GM23338 (cell line): ENCODE measurements around the gene RGL3. TPM values are rescaled to one million over a fixed set of nuclear protein-coding genes. Genes with fewer than 3 reads are reported as not detected.
"Not testable (repeated sequence)": the region's sequence is repeated elsewhere in the genome, so short reads cannot be mapped to it uniquely, and the experiment has no call there.

Experiments used
- ATAC-seq: fragments of 200-7000 bp; cut with Tn5 transposase; 3 replicates; pipeline ENCODE4 v1.9.1; 2020
- DNase-seq: peaks from one replicate; pipeline ENCODE4 v3.0.0-alpha.2; 2015; ENCODE audit warnings: low spot score
- H2AFZ ChIP-seq: fragments of 200-600 bp; sonication (generic); 2 replicates; pipeline ENCODE4 v1.8.0; 2016; ENCODE audit warnings: antibody characterized with exemption, mild to moderate bottlenecking, moderate library complexity
- H3F3A ChIP-seq: fragments of 200-600 bp; sonication (generic); replicated peaks from 2 replicates; pipeline ENCODE4 v1.8.0; 2017; ENCODE audit warnings: antibody characterized with exemption, mixed run types, low read depth
- H3K27ac ChIP-seq: fragments of 200-600 bp; sonication (generic); 2 replicates; pipeline ENCODE4 v1.6.1; 2016; ENCODE audit warnings: low read depth
- H3K27me3 ChIP-seq: fragments of 200-600 bp; sonication (generic); 2 replicates; pipeline ENCODE4 v1.8.0; 2016; ENCODE audit warnings: mild to moderate bottlenecking, mixed run types, moderate library complexity; ENCODE audit not compliant: insufficient read depth
- H3K36me3 ChIP-seq: fragments of 200-600 bp; sonication (generic); 2 replicates; pipeline ENCODE4 v1.8.0; 2016; ENCODE audit warnings: mild to moderate bottlenecking; ENCODE audit not compliant: insufficient read depth
- H3K4me1 ChIP-seq: fragments of 200-600 bp; sonication (generic); 2 replicates; pipeline ENCODE4 v1.8.0; 2016; ENCODE audit warnings: mild to moderate bottlenecking, moderate library complexity; ENCODE audit not compliant: insufficient read depth
- H3K4me2 ChIP-seq: fragments of 200-600 bp; sonication (generic); 2 replicates; pipeline ENCODE4 v1.7.1; 2017; ENCODE audit warnings: mixed run types
- H3K4me3 ChIP-seq: fragments of 200-600 bp; sonication (generic); 2 replicates; pipeline ENCODE4 v1.6.1; 2016; ENCODE audit warnings: mixed run types
- H3K79me2 ChIP-seq: fragments of 200-600 bp; sonication (generic); replicated peaks from 2 replicates; pipeline ENCODE4 v1.8.0; 2017; ENCODE audit warnings: mild to moderate bottlenecking; ENCODE audit not compliant: insufficient read depth
- H3K9me2 ChIP-seq: fragments of 200-600 bp; sonication (generic); 2 replicates; pipeline ENCODE4 v1.8.0; 2017; ENCODE audit not compliant: insufficient read depth
- H4K20me1 ChIP-seq: fragments of 200-600 bp; sonication (generic); replicated peaks from 2 replicates; pipeline ENCODE4 v1.8.0; 2017; ENCODE audit warnings: mild to moderate bottlenecking; ENCODE audit not compliant: insufficient read depth
- H3K27ac Mint-ChIP-seq: 2 replicates; pipeline ENCODE4 v1.8.0; 2020; ENCODE audit warnings: inconsistent platforms, mild to moderate bottlenecking, moderate library complexity, mixed read lengths
- H3K27me3 Mint-ChIP-seq: 3 replicates; pipeline ENCODE4 v1.8.0; 2022; ENCODE audit warnings: low read depth, mild to moderate bottlenecking, moderate library complexity, mixed read lengths, inconsistent platforms; ENCODE audit not compliant: insufficient read depth, poor library complexity
- H3K36me3 Mint-ChIP-seq: 3 replicates; pipeline ENCODE4 v1.8.0; 2021; ENCODE audit warnings: low read depth, mild to moderate bottlenecking, inconsistent platforms, moderate library complexity, mixed read lengths
- H3K4me1 Mint-ChIP-seq: 3 replicates; pipeline ENCODE4 v1.8.0; 2020; ENCODE audit warnings: mild to moderate bottlenecking, inconsistent platforms, mixed read lengths
- H3K4me3 Mint-ChIP-seq: 3 replicates; pipeline ENCODE4 v1.8.0; 2021; ENCODE audit warnings: moderate library complexity, mild to moderate bottlenecking, inconsistent platforms, mixed read lengths
- H3K9me3 Mint-ChIP-seq: 3 replicates; pipeline ENCODE4 v1.8.0; 2020; ENCODE audit warnings: moderate library complexity, mild to moderate bottlenecking, inconsistent platforms, mixed read lengths
- CTCF ChIP-seq, 2 experiments: fragments of 200-600 bp in 1 of 2; sonication (generic) in 1 of 2; conservative IDR thresholded peaks; 2 replicates each; pipeline versions ENCODE4 v1.5.1 to v1.6.1; 2016 to 2017; ENCODE audit warnings: antibody characterized with exemption in 2 of 2, low read depth in 2 of 2, mild to moderate bottlenecking in 2 of 2, moderate library complexity in 1 of 2
- ZNF114 ChIP-seq: fragments of 250-450 bp; sonication (Bioruptor Pico); IDR thresholded peaks from 2 replicates; pipeline ENCODE4 v1.5.0; 2020; ENCODE audit warnings: mild to moderate bottlenecking, moderate library complexity
- ZNF331 ChIP-seq: fragments of 250-450 bp; sonication (Bioruptor Pico); IDR thresholded peaks from 2 replicates; pipeline ENCODE4 v1.5.0; 2020; ENCODE audit warnings: low read depth, mild to moderate bottlenecking, moderate library complexity
- polyA plus RNA-seq: library from polyadenylated mRNA; unstranded; fragments of >200 nt; fragmentation: Nextera tagmentation; extraction: Ambion mirVana; gene quantifications from 2 replicates; pipeline ENCODE4 v1.2.1, GENCODE V29; 2016
- total RNA-seq: library from RNA; depleted of rRNA; stranded (reverse); fragments of >200 nt; shearing (Covaris generic); gene quantifications from 2 replicates; pipeline ENCODE4 v1.2.3, GENCODE V29; 2014

The RGL3 gene
- total and polyA plus RNA-seq, 2 experiments from 2014 or later, result 48.8 to 49.4 TPM

GRCh38 chr19:11379857-11380350 lies 39.2 kb downstream of the RGL3 start:
- peaks cover 22% of the 10 kb centered on the region for H3F3A ChIP-seq
- H3K4me1 ChIP-seq, result peaks cover 10% of the 10 kb centered on the region
- H3K4me1 Mint-ChIP-seq, result peaks cover 30% of the 10 kb centered on the region
- H3K4me2 ChIP-seq, result peak overlapping the region; percentile 89
- no peak for ATAC-seq
- peak overlapping the region; percentile 58 for H3K4me3 ChIP-seq
- H3K9me2 ChIP-seq, result no peaks in the 10 kb centered on the region
- peaks cover 3% of the 10 kb centered on the region; the same call in 1 of the 3 replicates for H3K9me3 Mint-ChIP-seq
- H3K27ac ChIP-seq, result peak overlapping the region; percentile 96
- peaks cover 10% of the 10 kb centered on the region; the same call in 1 of the 2 replicates for H3K79me2 ChIP-seq
- H2AFZ ChIP-seq, result no peak overlapping the region
- no peak overlapping the region for H3K27ac Mint-ChIP-seq
- peak overlapping the region; percentile 94 for H3K4me3 Mint-ChIP-seq
- no peak for DNase-seq
- H3K27me3 ChIP-seq, result no peaks in the 10 kb centered on the region
- H3K36me3 Mint-ChIP-seq, result peaks cover 11% of the 10 kb centered on the region; the same call in 2 of the 3 replicates
- H3K36me3 ChIP-seq, result no peaks in the 10 kb centered on the region
- TF ChIP-seq ZNF331 (no peak), ZNF114 (CRISPR knock-in tag) (no peak)
- H3K27me3 Mint-ChIP-seq, result peaks cover 16% of the 10 kb centered on the region
- H4K20me1 ChIP-seq, result no peaks in the 10 kb centered on the region

GRCh38 chr19:11379269-11379845 lies 39.8 kb downstream of the RGL3 start:
- not testable (repeated sequence) for H3K27me3 ChIP-seq, H3K4me3 Mint-ChIP-seq, ATAC-seq, H3K4me3 ChIP-seq, H3K4me2 ChIP-seq, H4K20me1 ChIP-seq, H3K36me3 ChIP-seq, H2AFZ ChIP-seq, H3K9me3 Mint-ChIP-seq, H3K27ac ChIP-seq, H3K9me2 ChIP-seq, H3K27ac Mint-ChIP-seq
- Histone ChIP-seq H3K4me1 (peaks cover 10% of the 10 kb centered on the region), H3F3A (peaks cover 22% of the 10 kb centered on the region), H3K79me2 (peaks cover 10% of the 10 kb centered on the region; the same call in 1 of the 2 replicates)
- Mint-ChIP-seq H3K4me1 (peaks cover 25% of the 10 kb centered on the region), H3K36me3 (peaks cover 11% of the 10 kb centered on the region; the same call in 2 of the 3 replicates), H3K27me3 (peaks cover 16% of the 10 kb centered on the region)
- peak; percentile 17 for DNase-seq

- TF ChIP-seq ZNF331, result no peak
- peak; percentile 60 to 78 for TF ChIP-seq CTCF (conservative IDR thresholded peaks at IDR 0.05; ENCODE audit: low read depth in 2 of 2)
Measured at GRCh38 chr19:11378319-11379189, 40.6 kb downstream of the RGL3 start.

More at GRCh38 chr19:11378319-11379189, 40.6 kb downstream of the RGL3 start:
- DNase-seq, result peak; percentile 86
- Mint-ChIP-seq H3K4me1 (peaks cover 24% of the 10 kb centered on the region), H3K27ac (no peak overlapping the region), H3K4me3 (no peak overlapping the region), H3K36me3 (peaks cover 11% of the 10 kb centered on the region; the same call in 2 of the 3 replicates), H3K27me3 (peaks cover 16% of the 10 kb centered on the region), H3K9me3 (peaks cover 3% of the 10 kb centered on the region; the same call in 1 of the 3 replicates)
- H3K27ac ChIP-seq, result no peak overlapping the region
- peaks cover 10% of the 10 kb centered on the region; the same call in 1 of the 2 replicates for H3K79me2 ChIP-seq
- H3K9me2 ChIP-seq, result no peaks in the 10 kb centered on the region
- H3K36me3 ChIP-seq, result no peaks in the 10 kb centered on the region
- H4K20me1 ChIP-seq, result no peaks in the 10 kb centered on the region
- no peak for ATAC-seq
- no peak overlapping the region for H2AFZ ChIP-seq
- H3K4me3 ChIP-seq, result no peak overlapping the region
- H3K27me3 ChIP-seq, result no peaks in the 10 kb centered on the region
- peaks cover 14% of the 10 kb centered on the region for H3K4me1 ChIP-seq
- no peak overlapping the region for H3K4me2 ChIP-seq
- H3F3A ChIP-seq, result peaks cover 22% of the 10 kb centered on the region
